Activated T-helper 2 cell treated with anti-CD3 and anti-CD28 coated beads, Interferon-gamma antibody, Interleukin-2, Interleukin-4, amounts not matched to agents 10 μg/mL and 5 μg/mL and 100 μg/mL, durations not matched to agents 14 hours and 24 hours and 36 hours (primary cell): Measurements from ENCODE around the gene CADM2. TPM values are rescaled to one million over a fixed set of nuclear protein-coding genes. Genes with fewer than 3 reads are reported as not detected.

Source experiments
- DNase-seq: peaks from one replicate; pipeline ENCODE4 v3.0.0; 2021; ENCODE audit warnings: low spot score
- H3K27ac Mint-ChIP-seq: one replicate; pipeline ENCODE4 v1.8.0; 2021; ENCODE audit warnings: mixed read lengths
- H3K27me3 Mint-ChIP-seq: one replicate; pipeline ENCODE4 v1.8.0; 2021; ENCODE audit warnings: low read depth, mixed read lengths
- H3K36me3 Mint-ChIP-seq: one replicate; pipeline ENCODE4 v1.8.0; 2021; ENCODE audit warnings: low read depth, mixed read lengths
- H3K4me1 Mint-ChIP-seq: one replicate; pipeline ENCODE4 v1.8.0; 2021; ENCODE audit warnings: low read depth, mixed read lengths
- H3K4me3 Mint-ChIP-seq: one replicate; pipeline ENCODE4 v1.8.0; 2021; ENCODE audit warnings: low read depth, mild to moderate bottlenecking, moderate library complexity, mixed read lengths
- H3K9me3 Mint-ChIP-seq: one replicate; pipeline ENCODE4 v1.8.0; 2021; ENCODE audit warnings: mixed read lengths
- intact Hi-C: fragments of 100-400 bp; cut with micrococcal nuclease; formaldehyde crosslinking; loops from one replicate; pipeline ENCODE4 v1.15.1; 2023
- total RNA-seq: library from RNA; stranded (reverse); gene quantifications from 2 replicates; pipeline ENCODE4 v1.2.3, GENCODE V29; 2022

CADM2 gene
- total RNA-seq, 1 donor from 2014 or later = not detected

GRCh38 chr3:85182975-85183752 is 224.4 kb downstream of the CADM2 start:
- Mint-ChIP-seq H3K9me3 (no peaks in the 10 kb centered on the region), H3K4me1 (no peaks in the 10 kb centered on the region), H3K27me3 (no peaks in the 10 kb centered on the region), H3K27ac (no peak overlapping the region), H3K36me3 (no peaks in the 10 kb centered on the region), H3K4me3 (no peak overlapping the region)
- no peak for DNase-seq
- intact Hi-C loops = no loop called here

DNA sequence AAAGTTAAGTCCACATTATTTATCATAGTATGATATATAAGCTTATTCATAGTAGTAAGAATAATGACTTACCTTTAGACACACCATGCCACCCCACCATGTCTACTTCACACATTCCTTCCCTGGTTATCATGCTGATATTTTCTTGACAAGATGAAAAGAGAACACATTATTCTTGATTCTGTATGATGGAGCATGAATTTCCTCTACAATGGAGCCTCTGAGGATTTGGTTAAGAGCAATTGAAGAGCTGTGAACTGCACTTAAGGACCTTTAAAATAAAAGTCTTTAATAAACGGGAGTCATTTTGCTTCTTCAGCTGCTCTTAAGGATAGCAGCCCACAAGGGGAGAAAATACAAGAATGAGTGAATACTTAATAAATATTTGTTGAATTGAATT is 226.7 kb downstream of the CADM2 start:
- intact Hi-C loops = no loop called here
- H3K27ac Mint-ChIP-seq = no peak overlapping the region
- H3K27me3 Mint-ChIP-seq = no peaks in the 10 kb centered on the region
- H3K4me3 Mint-ChIP-seq = no peak overlapping the region
- no peaks in the 10 kb centered on the region for H3K36me3 Mint-ChIP-seq
- no peaks in the 10 kb centered on the region for H3K4me1 Mint-ChIP-seq
- H3K9me3 Mint-ChIP-seq = peaks cover 4% of the 10 kb centered on the region
- no peak for DNase-seq

- H3K4me3 Mint-ChIP-seq = no peak overlapping the region
- no peak overlapping the region for H3K27ac Mint-ChIP-seq
- DNase-seq = no peak
- intact Hi-C loops = no loop called here
- no peaks in the 10 kb centered on the region for H3K4me1 Mint-ChIP-seq
- H3K9me3 Mint-ChIP-seq = peaks cover 23% of the 10 kb centered on the region
- no peaks in the 10 kb centered on the region for H3K27me3 Mint-ChIP-seq
- H3K36me3 Mint-ChIP-seq = no peaks in the 10 kb centered on the region
Observed at GRCh38 chr3:85189731-85190130, 230.9 kb downstream of the CADM2 start.

DNA sequence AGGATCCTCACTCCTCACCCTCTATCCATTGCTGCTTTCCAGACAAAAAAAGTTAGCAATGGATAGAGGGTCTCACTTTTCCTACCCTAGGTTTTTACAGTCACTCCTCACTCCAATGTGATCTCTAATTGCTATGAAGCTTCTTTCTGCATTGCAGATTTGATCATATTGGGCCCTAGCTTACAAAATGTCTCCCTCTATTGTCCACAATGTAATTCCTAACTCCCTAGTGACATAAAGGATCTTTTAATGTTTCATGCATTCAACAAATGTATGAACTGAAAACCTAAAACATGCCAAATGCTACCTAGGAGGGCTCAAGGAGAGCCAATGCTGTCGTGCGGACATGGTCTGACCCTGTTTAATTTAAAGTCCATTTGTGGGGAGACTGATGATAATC is 234.8 kb downstream of the CADM2 start:
- intact Hi-C loops = no loop called here
- Mint-ChIP-seq H3K27ac (no peak overlapping the region), H3K27me3 (no peaks in the 10 kb centered on the region), H3K36me3 (no peaks in the 10 kb centered on the region), H3K4me1 (no peaks in the 10 kb centered on the region), H3K9me3 (peaks cover 23% of the 10 kb centered on the region), H3K4me3 (no peak overlapping the region)
- no peak for DNase-seq

DNA sequence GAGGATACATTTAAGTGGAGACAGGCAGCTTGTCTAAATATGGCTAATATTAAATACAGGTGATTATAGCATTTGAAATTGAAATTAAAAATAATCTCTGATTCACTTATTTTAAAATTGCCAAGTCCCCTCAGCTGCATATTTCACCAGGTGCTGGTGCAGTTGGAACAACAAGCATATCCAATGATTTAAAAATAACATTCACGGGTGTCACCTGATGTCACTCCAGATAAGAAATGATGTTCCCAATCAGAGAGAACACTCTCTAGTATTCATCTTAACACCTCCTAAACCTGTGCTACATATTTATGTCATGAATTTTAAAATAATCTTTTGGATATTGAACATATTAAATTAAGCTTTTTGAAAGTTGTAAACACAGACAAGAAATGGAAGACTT is 249.9 kb downstream of the CADM2 start:
- Mint-ChIP-seq H3K4me3 (no peak overlapping the region), H3K9me3 (peaks cover 22% of the 10 kb centered on the region), H3K4me1 (no peaks in the 10 kb centered on the region), H3K27me3 (no peaks in the 10 kb centered on the region), H3K27ac (no peak overlapping the region), H3K36me3 (no peaks in the 10 kb centered on the region)
- no peak for DNase-seq
- intact Hi-C loops = no loop called here

- no peak for DNase-seq
- Mint-ChIP-seq H3K4me1 (no peaks in the 10 kb centered on the region), H3K27me3 (no peaks in the 10 kb centered on the region), H3K9me3 (peaks cover 27% of the 10 kb centered on the region), H3K4me3 (no peak overlapping the region), H3K36me3 (no peaks in the 10 kb centered on the region), H3K27ac (no peak overlapping the region)
- intact Hi-C loops = no loop called here
Observed at GRCh38 chr3:85210540-85210939, 251.8 kb downstream of the CADM2 start.

DNA sequence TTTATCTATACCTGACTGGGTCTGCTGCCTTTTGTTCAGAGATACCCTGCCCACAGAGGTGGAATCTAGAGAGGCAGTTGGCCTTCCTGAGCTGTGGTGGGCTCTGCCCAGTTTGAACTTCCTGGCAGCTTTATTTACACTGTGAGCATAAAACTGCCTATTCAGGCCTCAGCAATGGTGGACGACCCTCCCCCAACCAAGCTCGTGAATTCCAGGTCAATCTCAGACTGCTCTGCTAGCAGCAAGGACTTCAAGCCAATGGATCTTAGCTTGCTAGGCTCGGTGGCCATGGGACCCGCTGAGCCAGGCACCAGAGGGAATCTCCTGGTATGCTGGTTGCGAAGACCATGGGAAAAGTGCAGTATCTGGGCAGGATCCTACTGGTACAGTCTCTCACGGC is 270.2 kb downstream of the CADM2 start:
- no peak for DNase-seq
- no peaks in the 10 kb centered on the region for H3K4me1 Mint-ChIP-seq
- intact Hi-C loops = no loop called here
- H3K9me3 Mint-ChIP-seq = peaks cover 43% of the 10 kb centered on the region
- no peak overlapping the region for H3K27ac Mint-ChIP-seq
- no peak overlapping the region for H3K4me3 Mint-ChIP-seq
- no peaks in the 10 kb centered on the region for H3K27me3 Mint-ChIP-seq
- no peaks in the 10 kb centered on the region for H3K36me3 Mint-ChIP-seq

DNA sequence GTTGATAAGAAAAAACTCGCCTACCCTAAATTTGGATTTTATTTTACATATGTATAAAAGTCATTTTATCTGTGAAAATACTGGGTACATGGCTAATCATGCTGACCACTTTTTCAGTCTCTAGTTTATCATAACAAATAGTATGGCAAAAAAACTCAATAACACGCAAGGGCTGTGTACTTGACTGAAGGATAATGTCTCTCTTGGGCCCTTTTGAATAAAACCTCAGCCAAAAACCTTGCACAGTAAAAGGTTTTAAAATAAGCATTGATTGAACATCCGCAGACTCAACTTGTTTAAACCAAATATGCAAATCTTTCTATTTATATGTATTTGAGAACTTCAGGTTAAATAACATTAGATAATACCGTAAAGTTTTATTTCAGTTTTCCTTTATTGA is 285.3 kb downstream of the CADM2 start:
- Mint-ChIP-seq H3K4me3 (no peak overlapping the region), H3K4me1 (no peaks in the 10 kb centered on the region), H3K27ac (no peak overlapping the region), H3K27me3 (no peaks in the 10 kb centered on the region), H3K36me3 (no peaks in the 10 kb centered on the region), H3K9me3 (no peaks in the 10 kb centered on the region)
- intact Hi-C loops = no loop called here
- no peak for DNase-seq

GRCh38 chr3:85244519-85244918 is 285.7 kb downstream of the CADM2 start:
- Mint-ChIP-seq H3K9me3 (no peaks in the 10 kb centered on the region), H3K4me1 (no peaks in the 10 kb centered on the region), H3K36me3 (no peaks in the 10 kb centered on the region), H3K27me3 (no peaks in the 10 kb centered on the region), H3K4me3 (no peak overlapping the region), H3K27ac (no peak overlapping the region)
- DNase-seq = no peak
- intact Hi-C loops = no loop called here

DNA sequence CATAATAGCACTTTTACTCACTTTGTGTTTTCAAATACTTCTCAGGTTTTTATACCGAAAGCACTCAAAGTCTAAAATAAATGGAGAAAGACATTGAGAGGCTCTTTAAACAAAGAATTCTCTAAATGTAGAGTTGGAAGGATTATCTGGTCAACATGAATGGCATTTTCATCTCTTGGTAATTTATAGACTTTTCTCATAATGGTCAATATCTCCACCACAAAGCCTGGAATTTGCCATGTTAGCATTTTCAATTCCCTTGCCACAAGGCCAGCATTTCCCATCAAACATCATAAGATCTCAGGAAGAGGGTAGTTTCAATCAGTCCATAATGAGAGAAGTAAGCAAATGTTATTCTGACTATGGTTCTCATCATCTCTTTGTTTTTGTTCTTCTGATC is 293.0 kb downstream of the CADM2 start:
- Mint-ChIP-seq H3K9me3 (peaks cover 17% of the 10 kb centered on the region), H3K4me3 (no peak overlapping the region), H3K36me3 (no peaks in the 10 kb centered on the region), H3K27me3 (no peaks in the 10 kb centered on the region), H3K27ac (no peak overlapping the region), H3K4me1 (no peaks in the 10 kb centered on the region)
- DNase-seq = no peak
- intact Hi-C loops = no loop called here

DNA sequence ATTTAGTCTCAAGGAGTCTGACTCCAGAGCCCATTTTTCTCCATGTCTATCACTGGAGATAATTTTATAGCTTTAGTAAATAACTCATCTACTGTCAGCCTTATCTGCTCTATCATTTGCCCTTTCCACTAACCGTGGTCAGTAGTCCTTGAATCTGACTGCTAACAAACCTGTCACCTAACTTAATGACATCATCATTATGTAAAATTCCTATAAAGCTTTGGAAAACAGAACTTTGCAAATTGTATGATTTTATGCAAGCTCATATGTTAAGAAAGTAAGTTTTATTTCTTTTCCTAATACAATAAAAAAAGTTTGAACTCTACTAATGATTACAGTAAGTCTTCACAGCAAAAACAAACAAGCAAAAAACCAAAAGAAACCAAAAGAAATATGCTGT is 293.9 kb downstream of the CADM2 start:
- Mint-ChIP-seq H3K27ac (no peak overlapping the region), H3K4me1 (no peaks in the 10 kb centered on the region), H3K9me3 (peaks cover 17% of the 10 kb centered on the region), H3K27me3 (no peaks in the 10 kb centered on the region), H3K4me3 (no peak overlapping the region), H3K36me3 (no peaks in the 10 kb centered on the region)
- intact Hi-C loops = no loop called here
- no peak for DNase-seq

- peaks cover 17% of the 10 kb centered on the region for H3K9me3 Mint-ChIP-seq
- DNase-seq = no peak
- intact Hi-C loops = no loop called here
- no peaks in the 10 kb centered on the region for H3K4me1 Mint-ChIP-seq
- no peak overlapping the region for H3K4me3 Mint-ChIP-seq
- no peaks in the 10 kb centered on the region for H3K27me3 Mint-ChIP-seq
- no peaks in the 10 kb centered on the region for H3K36me3 Mint-ChIP-seq
- H3K27ac Mint-ChIP-seq = no peak overlapping the region
Observed at GRCh38 chr3:85254738-85255137, 295.9 kb downstream of the CADM2 start.

- DNase-seq = no peak
- Mint-ChIP-seq H3K9me3 (peaks cover 17% of the 10 kb centered on the region), H3K27ac (no peak overlapping the region), H3K27me3 (no peaks in the 10 kb centered on the region), H3K4me1 (no peaks in the 10 kb centered on the region), H3K36me3 (no peaks in the 10 kb centered on the region), H3K4me3 (no peak overlapping the region)
- intact Hi-C loops = no loop called here
Observed at GRCh38 chr3:85255949-85256348, 297.2 kb downstream of the CADM2 start.

GRCh38 chr3:85258326-85258725 is 299.5 kb downstream of the CADM2 start:
- Mint-ChIP-seq H3K4me3 (no peak overlapping the region), H3K27me3 (no peaks in the 10 kb centered on the region), H3K36me3 (no peaks in the 10 kb centered on the region), H3K27ac (no peak overlapping the region), H3K4me1 (no peaks in the 10 kb centered on the region), H3K9me3 (peaks cover 12% of the 10 kb centered on the region)
- intact Hi-C loops = no loop called here
- DNase-seq = no peak
